Endodermal cell (in vitro differentiated cells): ENCODE data around the gene MRPL1. TPM values are rescaled to one million over a fixed set of nuclear protein-coding genes. Genes with fewer than 3 reads are reported as not detected.

ENCODE experiments used
- DNase-seq: peaks from one replicate; pipeline ENCODE4 v3.0.0-alpha.2; 2017
- H3K27ac ChIP-seq: 2 replicates; pipeline ENCODE4 v1.5.1; 2013; ENCODE audit warnings: mild to moderate bottlenecking, low read depth, low read length, moderate library complexity
- H3K27me3 ChIP-seq: 2 replicates; pipeline ENCODE4 v1.6.1; 2013; ENCODE audit warnings: mild to moderate bottlenecking, low read length, moderate library complexity; ENCODE audit not compliant: insufficient read depth, control insufficient read depth, poor library complexity, severe bottlenecking
- H3K36me3 ChIP-seq: 2 replicates; pipeline ENCODE4 v1.7.0; 2013; ENCODE audit warnings: mild to moderate bottlenecking, low read length, moderate library complexity; ENCODE audit not compliant: control insufficient read depth, insufficient read depth
- H3K4me1 ChIP-seq: one replicate; pipeline ENCODE4 v1.7.0; 2013; ENCODE audit warnings: low read length; ENCODE audit not compliant: control insufficient read depth, insufficient read depth
- H3K4me3 ChIP-seq: 2 replicates; pipeline ENCODE4 v1.5.1; 2013; ENCODE audit warnings: mild to moderate bottlenecking, low read length, moderate library complexity
- H3K9ac ChIP-seq: 2 replicates; pipeline ENCODE4 v1.6.1; 2013; ENCODE audit warnings: mild to moderate bottlenecking, low read length, moderate library complexity; ENCODE audit not compliant: poor library complexity, severe bottlenecking; ENCODE audit errors: extremely low read depth
- H3K9me3 ChIP-seq: 2 replicates; pipeline ENCODE4 v1.6.1; 2013; ENCODE audit warnings: mild to moderate bottlenecking, low read length, moderate library complexity; ENCODE audit not compliant: control insufficient read depth
- H3K27ac Mint-ChIP-seq: 2 replicates; pipeline ENCODE4 v1.8.0; 2020; ENCODE audit warnings: mixed read lengths
- H3K27me3 Mint-ChIP-seq: 2 replicates; pipeline ENCODE4 v1.8.0; 2021; ENCODE audit warnings: mild to moderate bottlenecking, mixed read lengths; ENCODE audit not compliant: insufficient read depth
- H3K36me3 Mint-ChIP-seq: 2 replicates; pipeline ENCODE4 v1.8.0; 2020; ENCODE audit warnings: low read depth, mixed read lengths
- H3K4me1 Mint-ChIP-seq: 2 replicates; pipeline ENCODE4 v1.8.0; 2020; ENCODE audit warnings: mixed read lengths
- H3K4me3 Mint-ChIP-seq: 2 replicates; pipeline ENCODE4 v1.8.0; 2020; ENCODE audit warnings: mild to moderate bottlenecking, moderate library complexity, mixed read lengths
- H3K9me3 Mint-ChIP-seq: 2 replicates; pipeline ENCODE4 v1.8.0; 2020; ENCODE audit warnings: mild to moderate bottlenecking, mixed read lengths
- CTCF ChIP-seq: fragments of 200-600 bp; sonication (generic); conservative IDR thresholded peaks from 2 replicates; pipeline ENCODE4 v1.5.0; 2021; ENCODE audit warnings: antibody characterized with exemption, mild to moderate bottlenecking
- WGBS, 2 experiments: methylation state at CpG; one replicate each; pipeline versions ENCODE4 v1.1.5 to v1.1.7; 2013; ENCODE audit warnings: missing lambda C conversion rate in 2 of 2, mixed read lengths in 1 of 2; ENCODE audit not compliant: insufficient coverage in 1 of 2, insufficient read length in 1 of 2; 5-methylcytosine and 5-hydroxymethylcytosine counted together
- total RNA-seq, 2 donors: library from RNA; stranded (reverse); fragmentation: NEBNext Ultra II Directional in 1 of 2; extraction: Animal tissue kit (Norgen Biotek cat#: 25700) in 1 of 2; gene quantifications; 2 replicates in 1 of 2; 3 replicates in 1 of 2; pipeline ENCODE4 v1.2.1, GENCODE V29; 2021

Gene MRPL1
- total RNA-seq, 2 donors from 2014 or later: 31.7 to 46.4 TPM

GRCh38 chr4:77956917-77957316 lies 94.3 kb downstream of the MRPL1 start:
- no peaks in the 10 kb centered on the region for H3K27me3 ChIP-seq
- H3K4me3 ChIP-seq: no peak overlapping the region
- Mint-ChIP-seq H3K27me3 (no peaks in the 10 kb centered on the region), H3K36me3 (peaks cover 3% of the 10 kb centered on the region), H3K9me3 (no peaks in the 10 kb centered on the region), H3K27ac (no peak overlapping the region), H3K4me3 (no peak overlapping the region), H3K4me1 (peaks cover 5% of the 10 kb centered on the region)
- no peak for TF ChIP-seq CTCF
- no peak for DNase-seq
- no peaks in the 10 kb centered on the region for H3K4me1 ChIP-seq
- 82 to 97% methylated on average over 5 of the region's 5 CpGs for WGBS, 2 experiments
- H3K36me3 ChIP-seq: peaks cover 16% of the 10 kb centered on the region
- no peak overlapping the region for H3K27ac ChIP-seq
- H3K9ac ChIP-seq: no peak overlapping the region
- no peaks in the 10 kb centered on the region for H3K9me3 ChIP-seq

- Mint-ChIP-seq H3K36me3 (no peaks in the 10 kb centered on the region), H3K27ac (no peak overlapping the region), H3K9me3 (no peaks in the 10 kb centered on the region), H3K4me1 (peaks cover 5% of the 10 kb centered on the region), H3K4me3 (no peak overlapping the region), H3K27me3 (no peaks in the 10 kb centered on the region)
- Histone ChIP-seq H3K9me3 (no peaks in the 10 kb centered on the region), H3K27me3 (no peaks in the 10 kb centered on the region), H3K36me3 (peaks cover 9% of the 10 kb centered on the region), H3K9ac (no peak overlapping the region), H3K4me3 (no peak overlapping the region), H3K27ac (no peak overlapping the region), H3K4me1 (no peaks in the 10 kb centered on the region)
- no peak for TF ChIP-seq CTCF
- WGBS, 2 experiments: 88% methylated on average over 2 of the region's 2 CpGs; no CpG with 5 or more reads in 1 of the 2 experiments
- no peak for DNase-seq
These were observed 96.3 kb downstream of the MRPL1 start for GRCh38 chr4:77958897-77959296.

GRCh38 chr4:77959566-77960338 lies 97.1 kb downstream of the MRPL1 start:
- H3K9ac ChIP-seq: no peak overlapping the region
- Mint-ChIP-seq H3K9me3 (no peaks in the 10 kb centered on the region), H3K27me3 (no peaks in the 10 kb centered on the region), H3K4me1 (peaks cover 5% of the 10 kb centered on the region), H3K27ac (no peak overlapping the region), H3K4me3 (no peak overlapping the region), H3K36me3 (no peaks in the 10 kb centered on the region)
- TF ChIP-seq CTCF: peak; percentile 85
- H3K27ac ChIP-seq: no peak overlapping the region
- H3K4me3 ChIP-seq: no peak overlapping the region
- H3K36me3 ChIP-seq: peaks cover 3% of the 10 kb centered on the region
- H3K9me3 ChIP-seq: no peaks in the 10 kb centered on the region
- H3K27me3 ChIP-seq: no peaks in the 10 kb centered on the region
- no peak for DNase-seq
- WGBS, 2 experiments: 64% methylated on average over 5 of the region's 6 CpGs; no CpG with 5 or more reads in 1 of the 2 experiments
- no peaks in the 10 kb centered on the region for H3K4me1 ChIP-seq
